ENCODE measurements around the gene CHTOP. TPM values are rescaled to one million over a fixed set of nuclear protein-coding genes. Genes with fewer than 3 reads are reported as not detected.

CHTOP gene
- total RNA-seq, 1 experiment from 2014 or later = 83.9 TPM

DNA sequence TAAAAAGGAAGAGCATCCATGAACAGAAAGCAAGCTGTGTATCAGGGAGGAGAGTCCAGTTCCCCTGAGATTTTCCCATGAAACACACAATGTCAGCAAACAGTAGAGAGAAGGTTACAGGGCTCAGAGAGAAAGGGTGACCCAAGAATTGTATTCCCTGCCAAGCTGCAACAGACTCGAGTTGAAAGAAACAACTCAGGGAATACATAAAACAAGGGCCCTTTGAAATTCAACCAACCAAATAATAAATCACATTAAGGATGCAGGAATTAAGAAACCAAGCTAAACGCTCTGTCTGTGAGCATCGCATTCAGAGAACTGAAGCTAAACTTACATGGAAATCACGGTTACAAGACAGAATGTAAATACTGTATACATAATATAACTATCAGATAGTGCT lies 41.1 kb upstream of the CHTOP start:
- H3K9me2 ChIP-seq (ENCODE audit: insufficient read depth) = no peaks in the 10 kb centered on the region
- intact Hi-C loops (cut with micrococcal nuclease; ENCODE audit: unreplicated experiment) = no loop called here
- peaks cover 25% of the 10 kb centered on the region; the same call in 1 of the 2 replicates for H3F3A ChIP-seq (ENCODE audit: insufficient read depth, low read depth)
- no TSS peak for BruUV-seq (replicated peaks)
- no peaks in the 10 kb centered on the region for H3K36me3 ChIP-seq (ENCODE audit: low read depth)
- ChIA-PET CTCF (no interaction called here), POLR2A (ENCODE audit: unreplicated experiment) (interaction anchor here (0.6 kb wide), 1 partner anchor 23 kb away, joined by 4 read pairs; the partner anchor contains the start of gene S100A14)
- no peak overlapping the region for H2AFZ ChIP-seq
- H3K79me2 ChIP-seq (ENCODE audit: low read depth) = no peaks in the 10 kb centered on the region
- peaks cover 18% of the 10 kb centered on the region for H3K4me1 ChIP-seq (replicated peaks; ENCODE audit: insufficient read depth)
- H3K4me3 ChIP-seq = no peak overlapping the region
- no peak overlapping the region for H3K27ac ChIP-seq
- H3K9me3 ChIP-seq (ENCODE audit: insufficient read depth, low read depth) = no peaks in the 10 kb centered on the region
- no peak overlapping the region for H3K4me2 ChIP-seq
- no peak for TF ChIP-seq EZH2 (IDR thresholded peaks at IDR 0.05; ENCODE audit: low read depth)
- TF ChIP-seq, protein P1, sequence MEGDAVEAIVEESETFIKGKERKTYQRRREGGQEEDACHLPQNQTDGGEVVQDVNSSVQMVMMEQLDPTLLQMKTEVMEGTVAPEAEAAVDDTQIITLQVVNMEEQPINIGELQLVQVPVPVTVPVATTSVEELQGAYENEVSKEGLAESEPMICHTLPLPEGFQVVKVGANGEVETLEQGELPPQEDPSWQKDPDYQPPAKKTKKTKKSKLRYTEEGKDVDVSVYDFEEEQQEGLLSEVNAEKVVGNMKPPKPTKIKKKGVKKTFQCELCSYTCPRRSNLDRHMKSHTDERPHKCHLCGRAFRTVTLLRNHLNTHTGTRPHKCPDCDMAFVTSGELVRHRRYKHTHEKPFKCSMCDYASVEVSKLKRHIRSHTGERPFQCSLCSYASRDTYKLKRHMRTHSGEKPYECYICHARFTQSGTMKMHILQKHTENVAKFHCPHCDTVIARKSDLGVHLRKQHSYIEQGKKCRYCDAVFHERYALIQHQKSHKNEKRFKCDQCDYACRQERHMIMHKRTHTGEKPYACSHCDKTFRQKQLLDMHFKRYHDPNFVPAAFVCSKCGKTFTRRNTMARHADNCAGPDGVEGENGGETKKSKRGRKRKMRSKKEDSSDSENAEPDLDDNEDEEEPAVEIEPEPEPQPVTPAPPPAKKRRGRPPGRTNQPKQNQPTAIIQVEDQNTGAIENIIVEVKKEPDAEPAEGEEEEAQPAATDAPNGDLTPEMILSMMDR (conservative IDR thresholded peaks at IDR 0.05) = no peak
- H4K20me1 ChIP-seq (ENCODE audit: insufficient read depth) = no peaks in the 10 kb centered on the region
- no peaks in the 10 kb centered on the region for H3K27me3 ChIP-seq (ENCODE audit: insufficient read depth, low read depth)
- no peak for DNase-seq

GRCh38 chr1:153597206-153597605 lies 36.7 kb upstream of the CHTOP start:
- BruUV-seq (replicated peaks) = no TSS peak
- Histone ChIP-seq H3K4me1 (replicated peaks; ENCODE audit: insufficient read depth) (peaks cover 30% of the 10 kb centered on the region), H3K9me2 (ENCODE audit: insufficient read depth) (no peaks in the 10 kb centered on the region), H3K9me3 (ENCODE audit: insufficient read depth, low read depth) (no peaks in the 10 kb centered on the region), H3K79me2 (ENCODE audit: low read depth) (no peaks in the 10 kb centered on the region), H3K4me3 (no peak overlapping the region), H2AFZ (no peak overlapping the region), H3K36me3 (ENCODE audit: low read depth) (0 out of 2 replicates have a peak, but pooled peaks cover 3% of the 10 kb centered on the region), H3F3A (ENCODE audit: insufficient read depth, low read depth) (peaks cover 43% of the 10 kb centered on the region; the same call in 1 of the 2 replicates), H3K27me3 (ENCODE audit: insufficient read depth, low read depth) (no peaks in the 10 kb centered on the region), H3K4me2 (no peak overlapping the region), H4K20me1 (ENCODE audit: insufficient read depth) (no peaks in the 10 kb centered on the region), H3K27ac (peak overlapping the region; percentile 2; the same call in 1 of the 2 replicates)
- TF ChIP-seq, protein P1 (conservative IDR thresholded peaks at IDR 0.05) = no peak
- TF ChIP-seq EZH2 (IDR thresholded peaks at IDR 0.05; ENCODE audit: low read depth) = no peak
- peak in 1 of 2 experiments; percentile 68 for DNase-seq
- POLR2A ChIA-PET (ENCODE audit: unreplicated experiment) = no interaction called here
- CTCF ChIA-PET = no interaction called here
- intact Hi-C loops (cut with micrococcal nuclease; ENCODE audit: unreplicated experiment) = no loop called here

DNA sequence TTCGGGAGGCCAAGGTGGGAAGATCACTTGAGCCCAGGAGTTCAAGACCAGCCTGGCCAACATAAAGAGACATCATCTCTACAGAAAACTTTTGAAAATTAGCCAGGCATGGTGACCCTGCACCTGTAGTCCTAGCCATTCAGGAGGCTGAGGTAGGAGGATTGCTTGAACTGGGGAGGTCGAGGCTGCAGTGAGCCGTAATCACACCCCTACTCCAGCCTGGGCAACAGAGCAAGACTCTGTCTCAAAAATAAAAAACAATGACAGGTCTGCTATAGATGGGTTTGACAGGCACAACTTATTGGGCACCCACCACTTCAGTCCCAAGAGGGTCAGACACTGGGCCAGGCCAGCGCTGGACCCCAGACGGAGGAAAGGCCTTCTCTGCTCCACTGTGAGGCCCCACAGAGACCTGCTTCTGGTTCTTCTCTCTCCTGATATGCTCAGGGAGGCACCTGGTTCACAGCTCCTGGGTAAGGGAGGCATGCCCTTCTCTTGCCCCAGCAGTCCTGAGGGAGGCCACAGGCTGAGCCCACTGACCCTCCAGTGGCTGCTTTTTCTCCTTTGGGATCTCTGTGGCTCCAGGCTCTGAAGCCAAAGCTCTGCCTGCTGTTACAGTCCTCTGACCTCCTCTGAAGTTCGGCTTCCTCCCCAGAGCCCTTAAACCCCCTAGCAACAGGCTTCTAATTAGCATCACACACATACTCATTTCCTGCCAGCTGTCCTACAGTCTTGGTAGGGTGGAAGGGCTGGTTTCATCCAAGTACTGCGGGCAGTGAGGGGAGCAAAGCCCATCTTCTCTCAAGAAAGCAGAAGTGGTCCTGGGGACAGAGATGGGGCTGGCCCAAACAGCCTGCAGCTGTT lies 35.3 kb upstream of the CHTOP start:
- TF ChIP-seq EZH2 (IDR thresholded peaks at IDR 0.05; ENCODE audit: low read depth) = no peak
- TF ChIP-seq, protein P1 (conservative IDR thresholded peaks at IDR 0.05) = no peak
- Histone ChIP-seq H3K4me2 (no peak overlapping the region), H3K27ac (no peak overlapping the region), H3K79me2 (ENCODE audit: low read depth) (no peaks in the 10 kb centered on the region), H3K9me3 (ENCODE audit: insufficient read depth, low read depth) (no peaks in the 10 kb centered on the region), H2AFZ (no peak overlapping the region), H3K27me3 (ENCODE audit: insufficient read depth, low read depth) (no peaks in the 10 kb centered on the region), H4K20me1 (ENCODE audit: insufficient read depth) (no peaks in the 10 kb centered on the region), H3K4me3 (no peak overlapping the region), H3K9me2 (ENCODE audit: insufficient read depth) (no peaks in the 10 kb centered on the region), H3K4me1 (replicated peaks; ENCODE audit: insufficient read depth) (peaks cover 34% of the 10 kb centered on the region), H3K36me3 (ENCODE audit: low read depth) (0 out of 2 replicates have a peak, but pooled peaks cover 3% of the 10 kb centered on the region), H3F3A (ENCODE audit: insufficient read depth, low read depth) (peaks cover 38% of the 10 kb centered on the region; the same call in 1 of the 2 replicates)
- ChIA-PET POLR2A (ENCODE audit: unreplicated experiment) (interaction anchor here (0.9 kb wide), 1 partner anchor 14 kb away, joined by 4 read pairs; the partner anchor contains the start of gene S100A16), CTCF (no interaction called here)
- no peak for DNase-seq
- no TSS peak for BruUV-seq (replicated peaks)
- intact Hi-C loops (cut with micrococcal nuclease; ENCODE audit: unreplicated experiment) = no loop called here

Measured in PC-9 (cell line).